HL-60 (cell line): Measurements from ENCODE around the gene GRIN1.

ENCODE experiments used
- DNase-seq, 2 experiments: peaks; one replicate each; pipeline ENCODE4 v3.0.0-alpha.2; 2010 to 2020; ENCODE audit warnings: low read depth in 1 of 2, low spot score in 1 of 2
- H3K27ac ChIP-seq: fragments of 250-450 bp; sonication (Bioruptor Pico); replicated peaks from 2 replicates; pipeline ENCODE4 v1.5.1; 2020; ENCODE audit warnings: mild to moderate bottlenecking, moderate library complexity
- H3K27me3 ChIP-seq: fragments of 250-450 bp; sonication (Bioruptor Pico); 2 replicates; pipeline ENCODE4 v1.5.1; 2021; ENCODE audit warnings: mild to moderate bottlenecking, moderate library complexity; ENCODE audit not compliant: insufficient read depth, poor library complexity, severe bottlenecking
- H3K4me3 ChIP-seq: replicated peaks from 2 replicates; pipeline ENCODE4 v1.5.1; 2011; ENCODE audit warnings: mild to moderate bottlenecking, control low read depth, low read length; ENCODE audit not compliant: insufficient read depth
- GABPA ChIP-seq: IDR thresholded peaks from 2 replicates; pipeline ENCODE4 v1.6.1; 2012; ENCODE audit warnings: low read depth
- POLR2AphosphoS5 ChIP-seq: IDR thresholded peaks from 2 replicates; pipeline ENCODE4 v1.6.1; 2012; ENCODE audit warnings: low read depth
- REST ChIP-seq: IDR thresholded peaks from 2 replicates; pipeline ENCODE4 v1.6.1; 2012; ENCODE audit warnings: low read depth; ENCODE audit not compliant: insufficient replicate concordance
- SPI1 ChIP-seq: IDR thresholded peaks from 2 replicates; pipeline ENCODE4 v1.6.1; 2012; ENCODE audit warnings: low read depth, mild to moderate bottlenecking, borderline replicate concordance
- TF ChIP-seq, protein P1 (sequence below): IDR thresholded peaks from one replicate; pipeline ENCODE4 v1.5.1; 2011; ENCODE audit warnings: low read length, control low read depth, inconsistent platforms; ENCODE audit not compliant: insufficient read depth

GRIN1 gene

DNA sequence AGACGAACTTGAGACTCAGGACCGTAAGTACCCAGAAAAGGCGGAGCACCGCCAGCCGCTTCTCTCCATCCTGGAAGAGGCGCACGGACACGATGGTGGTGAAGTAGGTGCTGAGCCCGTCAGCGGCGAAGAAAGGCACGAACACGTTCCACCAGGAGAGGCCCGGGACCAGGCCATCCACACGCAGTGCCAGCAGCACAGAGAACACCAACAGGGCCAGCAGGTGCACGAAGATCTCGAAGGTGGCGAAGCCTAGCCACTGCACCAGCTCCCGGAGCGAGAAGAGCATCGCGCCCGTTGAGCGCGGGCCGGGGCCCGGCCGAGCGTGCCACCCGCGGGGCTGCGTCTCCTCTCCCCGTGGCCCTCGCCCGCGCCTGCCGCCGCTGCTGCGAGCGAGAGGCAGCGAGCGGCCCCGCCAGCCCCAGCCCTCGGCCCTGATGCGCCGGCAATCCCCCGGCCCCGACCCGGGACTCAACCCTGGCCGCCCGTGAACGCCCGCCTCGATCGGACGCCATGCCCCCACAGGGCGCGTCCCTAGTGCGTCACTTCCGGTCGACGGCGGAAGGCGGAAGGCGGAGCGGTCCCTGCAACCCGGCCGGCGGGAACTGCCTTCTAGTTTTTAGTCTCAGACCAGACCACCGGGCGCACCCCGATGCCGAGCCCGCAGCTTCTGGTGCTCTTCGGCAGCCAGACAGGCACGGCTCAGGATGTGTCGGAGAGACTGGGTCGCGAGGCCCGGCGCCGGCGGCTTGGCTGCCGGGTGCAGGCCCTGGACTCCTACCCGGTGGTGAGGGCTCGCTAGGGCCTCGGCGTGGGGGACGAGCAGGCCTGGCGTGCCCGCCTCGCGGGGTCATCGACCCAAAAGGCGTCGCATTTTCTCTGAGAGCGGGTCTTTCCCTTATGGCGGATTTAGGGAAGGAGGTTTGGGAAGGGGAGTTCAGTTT is 66.4 kb downstream of the GRIN1 start, which contains the start of the genes NDOR1 and TMEM203:
NDOR1 (plus strand) TSS at position 575 of the 944 bp plus-strand sequence; CDS start at position 653, 78 bp downstream.
TMEM203 (minus strand) TSS at position 523 of the 944 bp plus-strand sequence; CDS start at position 289, 234 bp downstream.
- Histone ChIP-seq H3K4me3 (peak within 1 kb of the TSS; percentile 96), H3K27me3 (no peaks in the 10 kb centered on the region), H3K27ac (peak within 1 kb of the TSS; percentile 80)
- TF ChIP-seq GABPA (peak; percentile 96), REST (peak; percentile 59), SPI1 (peak; percentile 32; the same call in 1 of the 2 replicates), POLR2AphosphoS5 (peak; percentile 84; the same call in 1 of the 2 replicates)
- TF ChIP-seq, protein P1, sequence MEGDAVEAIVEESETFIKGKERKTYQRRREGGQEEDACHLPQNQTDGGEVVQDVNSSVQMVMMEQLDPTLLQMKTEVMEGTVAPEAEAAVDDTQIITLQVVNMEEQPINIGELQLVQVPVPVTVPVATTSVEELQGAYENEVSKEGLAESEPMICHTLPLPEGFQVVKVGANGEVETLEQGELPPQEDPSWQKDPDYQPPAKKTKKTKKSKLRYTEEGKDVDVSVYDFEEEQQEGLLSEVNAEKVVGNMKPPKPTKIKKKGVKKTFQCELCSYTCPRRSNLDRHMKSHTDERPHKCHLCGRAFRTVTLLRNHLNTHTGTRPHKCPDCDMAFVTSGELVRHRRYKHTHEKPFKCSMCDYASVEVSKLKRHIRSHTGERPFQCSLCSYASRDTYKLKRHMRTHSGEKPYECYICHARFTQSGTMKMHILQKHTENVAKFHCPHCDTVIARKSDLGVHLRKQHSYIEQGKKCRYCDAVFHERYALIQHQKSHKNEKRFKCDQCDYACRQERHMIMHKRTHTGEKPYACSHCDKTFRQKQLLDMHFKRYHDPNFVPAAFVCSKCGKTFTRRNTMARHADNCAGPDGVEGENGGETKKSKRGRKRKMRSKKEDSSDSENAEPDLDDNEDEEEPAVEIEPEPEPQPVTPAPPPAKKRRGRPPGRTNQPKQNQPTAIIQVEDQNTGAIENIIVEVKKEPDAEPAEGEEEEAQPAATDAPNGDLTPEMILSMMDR = no peak
- peak; percentile 82 to 89 for DNase-seq

DNA sequence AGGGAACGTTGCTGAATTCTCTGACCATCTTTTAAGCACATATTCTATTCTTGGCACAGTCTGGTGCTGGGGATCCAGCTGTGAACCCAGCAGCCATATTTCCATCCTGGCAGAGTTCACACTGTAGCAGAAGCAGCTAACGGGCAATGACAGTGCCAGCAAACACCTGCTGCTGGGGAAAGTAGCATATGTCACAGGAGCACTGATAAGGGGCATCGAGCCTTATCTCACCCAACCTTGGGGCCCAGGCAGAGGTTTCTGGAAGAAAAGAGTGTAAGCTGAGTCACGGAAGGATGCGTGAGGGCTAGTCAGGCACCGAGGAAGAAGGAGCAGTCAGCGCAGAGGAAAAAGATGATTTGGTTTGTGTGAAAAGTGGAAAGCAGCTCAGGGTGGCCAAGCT is 67.6 kb downstream of the GRIN1 start:
- Histone ChIP-seq H3K27me3 (no peaks in the 10 kb centered on the region), H3K4me3 (peak overlapping the region; percentile 96), H3K27ac (peak overlapping the region; percentile 80)
- no peak for DNase-seq
- TF ChIP-seq POLR2AphosphoS5 = 0 out of 2 replicates have a peak, but pooled peaks have one; percentile 6
- TF ChIP-seq SPI1 = no peak
- TF ChIP-seq, protein P1 = no peak
- TF ChIP-seq REST = no peak
- no peak for TF ChIP-seq GABPA

DNA sequence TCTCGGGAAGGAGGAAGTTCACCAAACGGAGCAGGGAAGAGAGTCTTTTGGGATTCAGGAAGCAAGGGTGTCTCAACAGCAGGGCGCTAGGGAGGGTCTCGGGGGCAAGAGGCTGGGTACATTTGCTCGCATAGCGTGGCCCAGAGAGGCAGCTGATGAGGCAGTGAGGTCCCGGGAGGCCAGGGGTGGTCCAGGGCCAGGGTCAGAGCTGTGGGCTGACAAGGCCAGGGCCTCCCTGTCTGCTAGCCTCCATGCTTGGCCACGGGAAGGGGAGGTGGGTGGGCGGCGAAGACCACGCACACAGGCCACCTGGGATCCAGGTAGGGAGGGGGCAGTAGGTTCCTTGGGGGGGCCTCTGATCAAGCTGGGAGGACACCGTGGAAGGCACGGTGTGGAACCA is 72.6 kb downstream of the GRIN1 start:
- Histone ChIP-seq H3K27me3 (no peaks in the 10 kb centered on the region), H3K27ac (no peak overlapping the region), H3K4me3 (no peak overlapping the region)
- no peak for DNase-seq
- TF ChIP-seq REST = no peak
- TF ChIP-seq POLR2AphosphoS5 = peak; percentile 63
